Neural progenitor cell (in vitro differentiated cells): ENCODE results near the gene SMPD2.

ENCODE experiments used
- EZH2phosphoT487 ChIP-seq: fragments of 200-600 bp; sonication (generic); IDR thresholded peaks from 2 replicates; pipeline ENCODE4 v1.6.1; 2017; ENCODE audit warnings: antibody characterized with exemption
- TF ChIP-seq, protein P1 (sequence below): fragments of 200-600 bp; sonication (generic); IDR thresholded peaks from 2 replicates; pipeline ENCODE4 v1.5.1; 2017; ENCODE audit warnings: antibody characterized with exemption, mild to moderate bottlenecking

DNA sequence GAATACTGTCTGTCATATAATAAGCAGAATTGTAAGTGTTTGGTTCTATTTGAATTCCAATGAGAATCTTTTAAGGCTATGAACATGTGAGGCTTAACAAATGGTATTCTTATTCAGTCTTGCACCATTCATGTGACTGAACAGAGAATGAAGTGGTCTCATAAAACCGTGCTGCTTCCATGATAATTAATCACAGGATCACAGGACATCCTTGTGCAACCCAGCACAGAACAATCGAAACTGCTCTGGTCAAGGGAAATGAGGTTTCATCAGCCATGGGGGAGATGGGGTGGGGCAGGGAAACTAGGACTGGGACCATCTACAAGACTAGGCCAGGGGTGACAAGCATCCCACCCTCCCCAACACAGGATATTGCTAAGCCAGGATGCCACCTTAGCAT is 6.1 kb upstream of the SMPD2 start:
- no peak for TF ChIP-seq EZH2phosphoT487
- TF ChIP-seq, protein P1, sequence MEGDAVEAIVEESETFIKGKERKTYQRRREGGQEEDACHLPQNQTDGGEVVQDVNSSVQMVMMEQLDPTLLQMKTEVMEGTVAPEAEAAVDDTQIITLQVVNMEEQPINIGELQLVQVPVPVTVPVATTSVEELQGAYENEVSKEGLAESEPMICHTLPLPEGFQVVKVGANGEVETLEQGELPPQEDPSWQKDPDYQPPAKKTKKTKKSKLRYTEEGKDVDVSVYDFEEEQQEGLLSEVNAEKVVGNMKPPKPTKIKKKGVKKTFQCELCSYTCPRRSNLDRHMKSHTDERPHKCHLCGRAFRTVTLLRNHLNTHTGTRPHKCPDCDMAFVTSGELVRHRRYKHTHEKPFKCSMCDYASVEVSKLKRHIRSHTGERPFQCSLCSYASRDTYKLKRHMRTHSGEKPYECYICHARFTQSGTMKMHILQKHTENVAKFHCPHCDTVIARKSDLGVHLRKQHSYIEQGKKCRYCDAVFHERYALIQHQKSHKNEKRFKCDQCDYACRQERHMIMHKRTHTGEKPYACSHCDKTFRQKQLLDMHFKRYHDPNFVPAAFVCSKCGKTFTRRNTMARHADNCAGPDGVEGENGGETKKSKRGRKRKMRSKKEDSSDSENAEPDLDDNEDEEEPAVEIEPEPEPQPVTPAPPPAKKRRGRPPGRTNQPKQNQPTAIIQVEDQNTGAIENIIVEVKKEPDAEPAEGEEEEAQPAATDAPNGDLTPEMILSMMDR: no peak
